Islet of Langerhans (tissue), 1 donor: ENCODE data around the gene MYCL.
"Not testable (repeated sequence)": the region's sequence is repeated elsewhere in the genome, so short reads cannot be mapped to it uniquely, and the experiment has no call there.

ENCODE experiments used
- FAIRE-seq: peaks from one replicate; lab custom pipeline; 2011; peaks lifted over from hg19 to GRCh38; lab: Jason Lieb, UNC

Gene MYCL

GRCh38 chr1:39917825-39918224 is 16.1 kb upstream of the MYCL start:
- no peak for FAIRE-seq

DNA sequence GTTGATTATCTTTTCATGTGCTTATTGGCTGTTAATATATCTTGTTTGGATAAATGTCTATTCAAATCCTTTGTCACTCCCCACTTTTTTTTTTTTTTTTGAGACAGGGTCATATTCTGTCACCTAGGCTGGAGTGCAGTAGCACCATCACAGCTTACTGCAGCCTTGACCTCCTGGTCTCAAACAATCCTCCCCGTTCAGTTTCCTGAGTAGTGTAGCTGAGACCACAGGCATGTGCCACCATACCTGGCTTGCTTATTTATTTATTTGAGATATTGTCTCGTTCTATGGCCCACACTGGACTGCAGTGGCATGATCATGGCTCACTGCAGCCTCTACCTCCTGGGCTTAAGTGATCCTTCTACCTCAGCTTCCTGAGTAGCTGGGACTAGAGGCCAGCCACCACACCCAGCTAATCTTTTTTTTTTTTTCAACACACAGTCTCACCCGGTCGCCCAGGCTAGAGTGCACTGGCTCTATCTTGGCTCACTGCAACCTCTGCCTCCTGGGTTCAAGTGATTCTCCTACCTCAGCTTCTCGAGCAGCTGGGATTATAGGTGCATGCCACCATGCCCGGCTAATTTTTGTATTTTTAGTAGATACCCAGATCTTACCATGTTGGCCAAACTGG is 13.9 kb upstream of the MYCL start:
- no peak for FAIRE-seq

GRCh38 chr1:39913136-39913535 is 11.4 kb upstream of the MYCL start:
- FAIRE-seq: not testable (repeated sequence)

DNA sequence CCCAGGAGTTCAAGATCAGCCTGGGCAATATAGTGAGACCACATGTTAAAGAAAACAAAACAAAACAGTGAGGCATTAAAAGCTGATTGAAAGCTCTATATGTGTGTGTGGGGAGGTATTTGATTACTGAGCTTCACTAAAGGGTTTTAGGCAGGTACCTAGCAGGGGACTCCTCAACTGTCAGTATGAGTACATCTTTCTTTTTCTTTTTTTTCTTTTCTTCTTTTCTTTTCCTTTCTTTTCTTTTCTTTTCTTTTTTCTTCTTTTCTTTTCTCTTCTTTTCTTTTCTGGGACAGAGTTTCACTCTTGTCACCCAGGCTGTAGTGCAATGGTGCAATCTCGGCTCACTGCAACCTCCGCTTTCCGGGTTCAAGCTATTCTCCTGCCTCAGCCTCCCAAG is 8.5 kb upstream of the MYCL start:
- no peak for FAIRE-seq

GRCh38 chr1:39908534-39908933 is 6.8 kb upstream of the MYCL start:
- FAIRE-seq: no peak

DNA sequence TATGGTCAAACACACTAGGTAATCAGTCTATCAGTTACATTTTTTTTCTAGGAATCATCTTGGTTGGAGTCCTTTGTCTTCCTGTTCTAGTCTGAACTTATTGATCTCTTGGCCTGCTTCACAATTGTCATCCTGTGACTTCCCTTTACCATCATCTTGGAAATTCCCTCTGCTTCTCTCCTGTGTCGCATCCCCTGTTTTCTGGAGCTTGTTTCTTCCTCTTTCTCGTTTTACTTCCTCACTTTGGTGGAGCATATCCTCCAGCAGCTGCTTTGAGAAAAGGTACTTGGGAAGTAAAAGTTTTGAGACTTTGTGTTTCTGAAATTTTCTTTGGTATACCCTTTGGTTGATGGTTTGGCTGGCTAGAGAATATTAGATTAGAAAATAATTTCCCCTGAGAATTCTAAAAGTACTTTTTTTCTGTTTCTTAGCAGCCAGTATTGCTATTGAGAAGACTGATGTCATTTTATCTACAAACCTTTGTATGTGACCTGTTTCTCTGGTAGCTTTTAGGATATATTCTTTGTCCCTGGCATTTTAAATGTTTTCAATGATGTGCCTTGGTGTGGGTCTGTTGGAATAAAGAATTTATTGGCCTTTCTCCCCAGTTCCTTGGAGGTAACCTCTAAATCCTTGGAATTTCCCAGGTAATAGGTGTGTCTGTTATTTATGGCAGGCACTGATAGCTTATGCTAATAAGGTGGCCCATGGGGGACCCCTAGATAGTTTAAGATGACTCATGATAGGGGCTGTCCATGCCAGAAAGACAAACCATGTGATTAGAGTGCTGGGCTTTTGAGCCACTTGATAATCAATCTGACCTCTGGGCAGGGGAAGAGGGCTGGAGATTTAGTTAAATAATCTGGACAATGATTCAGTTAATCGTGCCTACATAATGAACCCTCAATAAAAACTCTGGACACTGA is 6.1 kb upstream of the MYCL start:
- no peak for FAIRE-seq

DNA sequence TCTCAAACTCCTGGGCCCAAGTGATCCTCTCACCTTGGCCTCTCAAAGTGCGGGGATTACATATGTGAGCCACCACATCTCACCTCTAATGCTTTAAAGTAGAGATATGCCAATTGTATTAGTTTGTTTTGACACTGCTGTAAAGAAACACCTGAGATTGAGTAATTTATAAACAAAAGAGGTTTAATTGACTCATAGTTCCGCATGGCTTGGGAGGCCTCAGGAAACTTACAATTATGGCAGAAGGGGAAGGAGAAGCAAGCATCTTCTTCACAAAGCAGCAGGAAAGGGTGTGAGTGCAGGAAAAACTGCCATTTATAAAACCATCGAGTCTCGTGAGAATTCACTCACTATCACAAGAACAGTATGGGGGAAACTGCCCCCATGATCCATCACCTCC is 3.5 kb upstream of the MYCL start:
- no peak for FAIRE-seq

DNA sequence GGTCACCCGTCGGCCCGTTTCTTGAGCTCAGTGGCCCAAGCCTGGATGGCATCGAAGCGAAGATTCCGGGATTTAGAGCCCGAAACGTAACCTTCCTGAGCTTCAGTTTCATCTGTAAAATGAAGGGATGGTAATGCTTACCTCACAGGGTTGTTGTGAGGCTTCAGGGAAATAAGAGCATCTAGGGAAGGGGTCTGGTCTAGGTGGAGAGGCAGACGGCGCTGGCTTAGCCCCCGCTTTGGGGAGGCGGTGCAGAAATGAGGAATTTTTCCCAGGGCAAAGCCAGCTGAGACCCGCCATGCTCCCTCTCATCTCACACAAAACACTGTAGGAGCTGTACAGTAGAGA is 717 bp upstream of the MYCL start:
- no peak for FAIRE-seq

DNA sequence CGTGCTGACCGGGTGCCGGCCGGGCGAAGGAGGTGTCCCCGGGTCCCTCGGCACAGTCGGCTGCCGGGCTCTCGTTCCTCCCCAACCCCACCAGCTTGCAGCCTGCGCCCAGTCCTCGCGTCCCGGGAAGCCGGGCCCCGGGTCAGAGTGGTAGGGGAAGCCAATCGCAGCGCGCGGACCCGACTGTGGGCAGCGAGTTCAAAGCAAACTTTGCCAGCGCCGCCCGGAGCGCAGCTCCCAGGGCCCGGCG is 328 bp downstream of the MYCL start:
- FAIRE-seq: no peak

- no peak for FAIRE-seq
Observed at GRCh38 chr1:39900662-39901463, 854 bp downstream of the MYCL start.

DNA sequence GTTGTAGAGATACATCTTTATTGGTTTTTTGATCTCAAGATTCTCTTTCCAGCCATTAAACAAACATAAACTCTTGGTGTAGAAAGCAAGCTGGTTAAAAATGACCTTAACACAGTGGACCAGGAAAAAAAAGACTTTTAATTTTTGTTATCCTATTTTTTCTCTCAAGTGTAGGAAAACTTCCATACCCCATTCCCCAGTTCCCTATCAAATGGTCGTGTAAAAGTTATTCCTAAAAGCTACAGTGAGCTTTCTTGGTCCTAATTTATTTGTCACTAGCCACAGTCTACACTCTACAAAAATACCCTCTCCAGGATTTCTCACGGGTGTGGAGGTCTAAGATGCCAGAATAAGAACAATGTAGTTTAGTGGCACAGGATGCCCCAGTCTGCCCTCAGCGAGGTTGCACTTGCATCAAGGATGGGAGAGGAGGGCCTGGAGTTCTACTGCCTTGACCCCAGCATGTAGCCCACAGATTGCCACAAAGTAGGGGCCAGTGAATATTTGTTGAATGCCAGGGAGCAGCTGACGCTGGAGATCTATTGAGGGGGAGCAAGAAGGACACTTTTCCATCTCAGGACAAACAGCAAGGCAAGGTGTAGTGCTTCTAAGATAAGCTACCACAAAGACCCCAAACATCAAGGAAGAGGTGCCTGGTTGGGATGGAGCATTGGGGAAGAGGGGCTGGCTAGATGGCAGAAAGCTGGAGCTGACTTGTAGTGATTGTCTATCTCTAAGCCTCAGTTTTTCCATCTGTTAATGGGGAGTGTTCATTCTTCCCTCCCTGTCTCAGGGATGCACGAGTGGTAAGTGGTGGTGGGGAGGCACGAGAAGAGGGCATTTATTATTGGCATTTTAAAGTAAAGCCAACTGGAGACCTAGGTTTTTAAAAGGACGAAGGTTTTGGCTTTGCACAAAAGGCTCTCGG is 1.8 kb downstream of the MYCL start:
- no peak for FAIRE-seq

DNA sequence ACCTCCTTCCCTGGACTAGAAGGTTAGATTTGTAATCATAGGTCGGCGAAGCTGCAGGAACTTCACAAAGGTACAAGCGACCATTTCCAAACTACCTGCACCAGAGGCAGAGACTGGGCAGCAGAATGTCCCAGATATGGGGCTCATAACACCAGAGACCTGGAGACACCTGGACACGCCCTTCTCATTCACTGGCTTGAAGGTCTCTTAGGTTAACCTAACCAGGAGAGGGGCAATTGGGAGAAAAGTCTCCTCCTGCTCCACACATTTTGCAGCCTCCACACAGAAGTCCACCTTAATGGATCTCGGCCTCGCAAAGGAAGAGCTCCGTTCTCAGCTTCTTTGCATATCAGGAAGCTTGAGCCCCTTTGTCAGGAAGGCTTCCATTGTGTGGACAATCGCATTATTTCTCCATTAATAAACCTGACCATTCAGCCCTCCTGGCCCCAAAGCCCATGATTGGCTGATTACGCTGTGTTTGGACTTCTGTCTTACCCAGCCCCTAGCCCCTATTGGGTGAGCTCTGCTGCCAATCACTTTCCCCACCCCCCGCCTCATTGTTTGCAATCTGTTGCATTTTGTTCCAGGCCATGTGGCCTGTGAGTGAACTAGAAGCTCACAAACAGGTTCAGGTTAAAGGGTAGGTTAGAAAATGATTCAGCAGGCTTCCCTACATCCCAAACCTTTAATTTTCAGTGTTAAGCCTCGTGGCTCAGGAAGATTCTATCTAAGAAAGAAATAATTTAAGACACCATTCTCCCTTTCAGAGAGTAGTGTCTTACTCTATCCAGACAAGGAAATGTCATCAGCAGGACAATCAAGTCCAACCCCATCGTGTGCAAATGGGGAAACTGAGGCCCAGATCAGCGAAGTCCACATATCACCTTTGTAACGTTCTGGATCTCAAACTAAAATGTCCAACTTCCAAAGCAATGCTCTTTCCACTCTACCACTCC is 2.8 kb downstream of the MYCL start:
- no peak for FAIRE-seq

DNA sequence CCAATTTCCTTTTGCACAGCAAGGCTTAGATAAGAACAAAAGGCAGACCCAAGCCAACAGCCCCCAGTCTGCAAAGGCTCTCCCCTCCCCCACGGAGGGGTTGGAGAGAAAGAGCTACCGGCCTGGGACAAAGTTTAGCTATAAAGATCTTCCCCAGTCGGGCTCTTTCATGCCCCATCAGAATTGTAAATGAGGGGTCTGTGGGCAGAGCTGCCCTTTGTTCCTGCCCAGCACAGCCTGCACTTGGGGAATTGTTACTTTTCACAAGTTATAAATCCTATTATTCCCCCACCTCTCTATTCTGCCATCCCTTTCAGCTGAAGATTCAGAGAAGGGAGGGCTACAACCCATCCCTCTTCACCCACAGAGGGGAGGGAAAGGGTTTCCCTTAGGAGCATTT is 3.5 kb downstream of the MYCL start:
- no peak for FAIRE-seq

DNA sequence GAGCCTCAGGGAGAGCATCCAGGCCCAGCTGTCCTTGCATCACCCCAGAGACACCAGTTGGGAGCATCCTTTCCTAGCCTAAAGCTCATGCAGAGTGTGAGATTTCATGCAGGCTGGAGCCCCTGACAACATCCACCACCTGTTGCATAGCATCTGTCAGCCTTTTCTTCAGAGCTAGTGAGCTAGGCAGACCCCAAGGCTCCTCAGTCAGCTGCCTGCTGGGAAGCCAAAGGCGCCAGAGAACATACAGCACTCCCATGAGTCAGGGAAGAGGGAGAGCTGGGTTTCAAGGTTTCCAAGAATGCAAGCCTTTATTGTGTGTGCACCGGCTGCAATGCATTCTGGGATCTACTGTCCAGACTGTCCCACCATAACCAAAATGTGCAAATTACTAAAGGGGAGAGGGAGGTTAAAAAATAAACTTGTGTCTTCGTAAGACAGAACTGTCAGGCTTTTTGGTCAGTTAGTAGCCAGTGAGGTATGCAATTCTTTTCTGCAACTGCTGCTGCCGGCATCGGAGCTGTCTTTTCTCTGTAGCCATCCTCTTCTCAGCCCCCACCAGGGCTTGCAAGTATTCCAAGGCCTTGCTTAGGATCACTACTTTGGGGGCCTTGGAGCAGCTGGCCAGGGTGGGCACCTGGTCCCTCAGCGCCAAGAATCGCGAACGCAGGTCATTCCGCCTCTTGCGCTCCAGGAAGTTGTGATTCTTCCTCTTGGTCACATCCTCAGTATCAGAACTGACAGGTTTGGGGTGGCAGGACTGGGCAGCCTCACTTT is 4.6 kb downstream of the MYCL start:
- FAIRE-seq: no peak

GRCh38 chr1:39895731-39896480 is 5.8 kb downstream of the MYCL start:
- no peak for FAIRE-seq

DNA sequence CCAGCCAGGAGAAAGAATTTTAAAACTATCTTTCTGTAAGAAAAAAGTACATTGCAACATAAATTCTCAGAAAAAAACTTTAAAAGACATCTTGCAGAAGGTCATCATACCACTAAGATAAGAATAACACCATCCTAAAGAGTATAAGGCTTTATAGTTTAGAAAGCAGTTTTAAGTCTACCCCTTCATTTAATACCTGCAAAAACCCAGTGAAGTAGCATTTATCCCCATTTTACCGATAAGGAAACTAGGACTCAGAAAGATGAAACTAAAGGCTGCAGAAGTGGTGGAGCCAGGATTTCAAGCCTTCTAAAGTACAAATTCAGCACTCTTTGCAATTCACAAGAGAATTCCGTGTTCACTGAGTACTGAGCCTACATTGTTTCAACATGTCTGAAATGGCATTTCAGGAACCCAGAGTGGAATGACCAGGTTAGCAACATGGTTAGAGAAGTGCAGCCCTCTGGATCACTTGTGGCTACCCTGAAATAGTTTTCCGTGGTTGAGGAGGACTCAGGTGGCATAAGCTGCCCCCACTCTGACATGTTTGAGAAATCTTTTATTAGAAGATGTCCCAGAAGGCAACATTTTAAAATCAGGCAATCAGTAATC is 6.7 kb downstream of the MYCL start:
- FAIRE-seq: no peak

GRCh38 chr1:39892601-39893595 is 8.8 kb downstream of the MYCL start:
- no peak for FAIRE-seq

DNA sequence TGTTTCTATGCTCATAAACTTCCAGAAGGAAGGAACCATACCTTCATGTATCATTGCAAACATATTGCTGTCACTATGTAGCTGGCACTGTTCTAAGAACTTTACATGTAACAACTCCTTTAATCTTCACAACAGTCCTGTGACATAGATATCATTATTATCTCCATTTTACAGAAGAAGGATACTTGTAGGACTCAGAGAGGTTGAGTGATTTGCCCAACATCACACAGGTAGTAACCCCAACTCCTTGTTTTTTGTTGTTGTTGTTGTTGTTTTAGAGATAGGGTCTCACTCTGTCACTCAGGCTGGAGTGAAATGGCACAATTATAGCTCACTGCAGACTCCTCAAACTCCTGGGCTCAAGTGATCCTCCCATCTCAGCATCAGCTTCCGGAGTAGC is 10.8 kb downstream of the MYCL start:
- FAIRE-seq: no peak
